SK-N-SH (cell line): Measurements from ENCODE around the gene BCL11B.

Experiments
- CHD2 ChIP-seq: fragments of 150-350 bp; IDR thresholded peaks from 2 replicates; pipeline ENCODE4 v1.6.1; 2018; ENCODE audit warnings: low read length; ENCODE audit not compliant: partially characterized antibody
- CTCF ChIP-seq: fragments of 200-600 bp; sonication (generic); IDR thresholded peaks from 2 replicates; pipeline ENCODE4 v1.6.1; 2017; ENCODE audit warnings: antibody characterized with exemption, mild to moderate bottlenecking, moderate library complexity
- ELF1 ChIP-seq: IDR thresholded peaks from 2 replicates; pipeline ENCODE4 v1.4.0; 2012
- EP300 ChIP-seq, 2 experiments: IDR thresholded peaks; 2 replicates each; pipeline versions ENCODE4 v1.4.0 to v1.6.1; 2012; ENCODE audit warnings: borderline replicate concordance in 1 of 2, low read depth in 1 of 2, low read length in 1 of 2
- EZH2phosphoT487 ChIP-seq: fragments of 200-600 bp; sonication (generic); IDR thresholded peaks from 2 replicates; pipeline ENCODE4 v1.6.1; 2017; ENCODE audit warnings: low read depth, mixed run types, mild to moderate bottlenecking, antibody characterized with exemption, moderate library complexity, borderline replicate concordance
- FOXM1 ChIP-seq: IDR thresholded peaks from 2 replicates; pipeline ENCODE4 v1.4.0; 2012; ENCODE audit warnings: low read depth, mild to moderate bottlenecking
- MAX ChIP-seq: IDR thresholded peaks from 2 replicates; pipeline ENCODE4 v1.4.0; 2012; ENCODE audit warnings: low read depth
- RAD21 ChIP-seq: IDR thresholded peaks from 2 replicates; pipeline ENCODE4 v1.6.1; 2012; ENCODE audit warnings: mild to moderate bottlenecking, low read length
- RCOR1 ChIP-seq: fragments of 150-350 bp; IDR thresholded peaks from 2 replicates; pipeline ENCODE4 v1.6.1; 2017; ENCODE audit warnings: antibody characterized with exemption, low read length
- RFX5 ChIP-seq: IDR thresholded peaks from 2 replicates; pipeline ENCODE4 v1.6.1; 2012; ENCODE audit warnings: mild to moderate bottlenecking, improper control_type of control experiment, low read length
- SIN3A ChIP-seq: IDR thresholded peaks from 2 replicates; pipeline ENCODE4 v1.6.1; 2012; ENCODE audit warnings: low read depth, mild to moderate bottlenecking, low read length, moderate library complexity, borderline replicate concordance
- TCF12 ChIP-seq: IDR thresholded peaks from 2 replicates; pipeline ENCODE4 v1.4.0; 2012
- YY1 ChIP-seq: IDR thresholded peaks from 2 replicates; pipeline ENCODE4 v1.4.0; 2012; ENCODE audit warnings: low read depth, mild to moderate bottlenecking

GRCh38 chr14:99206090-99206489 lies 65.9 kb downstream of the BCL11B start:
- TF ChIP-seq CTCF (no peak), RFX5 (no peak), ELF1 (no peak), MAX (no peak), EP300 (IDR thresholded peaks at IDR 0.05; ENCODE audit: borderline replicate concordance in 1 of 2, low read depth in 1 of 2, low read length in 1 of 2) (no peak), RCOR1 (no peak), RAD21 (no peak), CHD2 (no peak), YY1 (no peak), TCF12 (no peak), EZH2phosphoT487 (no peak), FOXM1 (no peak), SIN3A (no peak)
